SW 1271 (cell line): ENCODE data around the gene BDKRB1.
"Not testable (repeated sequence)": the region's sequence is repeated elsewhere in the genome, so short reads cannot be mapped to it uniquely, and the experiment has no call there.

Experiments used
- DNase-seq, 2 experiments: peaks; one replicate each; lab custom pipeline; 2025; lab: John Stamatoyannopoulos, UW

Gene BDKRB1

DNA sequence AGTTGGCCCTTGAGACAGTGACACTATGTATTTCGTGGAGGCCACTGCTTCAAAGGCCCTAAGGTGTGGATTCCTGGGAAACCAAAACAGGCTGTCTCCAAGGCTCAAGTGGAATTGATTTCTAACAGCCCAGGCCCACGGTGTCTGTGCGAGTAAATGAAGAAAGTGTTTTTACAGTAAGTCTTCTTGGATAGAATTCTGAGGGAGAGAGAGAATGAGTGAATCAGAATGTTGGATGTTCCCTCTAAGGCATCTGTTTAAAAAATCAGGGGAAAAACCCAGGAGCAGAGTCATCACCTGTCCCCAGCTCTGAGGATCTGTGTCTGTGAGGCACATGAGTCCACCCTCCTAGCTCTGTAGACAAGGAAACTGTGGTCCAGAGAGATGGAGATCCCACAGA lies 22.3 kb upstream of the BDKRB1 start:
- DNase-seq = no peak

DNA sequence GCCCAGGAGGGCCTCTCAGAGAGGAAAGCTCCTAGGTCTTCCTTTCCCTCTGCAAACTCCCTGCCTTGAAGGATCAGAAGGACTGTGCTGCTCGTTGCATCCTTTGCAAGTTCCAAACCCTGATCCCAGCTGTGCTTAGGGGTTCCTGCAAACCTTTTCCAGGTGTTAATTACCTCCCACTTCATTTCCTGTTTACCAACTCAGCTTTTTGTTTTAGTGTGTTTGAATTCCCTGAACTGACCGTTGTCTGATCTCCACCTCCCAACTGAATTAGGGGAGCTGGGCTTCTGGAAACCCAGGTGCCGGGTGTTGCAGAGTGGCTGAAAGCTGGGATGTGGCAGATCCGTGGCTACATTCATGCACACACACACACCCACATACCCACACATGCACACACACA lies 20.6 kb upstream of the BDKRB1 start:
- DNase-seq = no peak

DNA sequence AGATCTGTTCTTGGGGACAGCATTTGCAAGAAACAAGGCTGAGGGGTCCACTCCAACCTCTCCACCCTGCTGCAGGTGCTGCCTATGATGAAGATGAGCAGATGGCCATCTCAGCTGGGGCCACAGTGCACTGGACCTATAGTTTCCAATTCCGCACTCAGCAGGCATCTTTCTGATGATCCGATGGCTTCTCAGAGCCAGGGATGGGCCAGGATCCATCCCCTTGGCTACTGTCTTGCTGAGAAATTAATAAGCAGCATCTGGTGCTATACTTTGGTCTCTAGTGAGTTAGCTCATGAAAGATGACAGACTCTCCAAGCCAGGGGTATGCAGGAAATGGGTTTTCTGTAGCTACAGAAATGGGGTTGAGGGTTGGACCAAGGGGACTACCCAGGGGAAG lies 18.4 kb upstream of the BDKRB1 start:
- DNase-seq = no peak

DNA sequence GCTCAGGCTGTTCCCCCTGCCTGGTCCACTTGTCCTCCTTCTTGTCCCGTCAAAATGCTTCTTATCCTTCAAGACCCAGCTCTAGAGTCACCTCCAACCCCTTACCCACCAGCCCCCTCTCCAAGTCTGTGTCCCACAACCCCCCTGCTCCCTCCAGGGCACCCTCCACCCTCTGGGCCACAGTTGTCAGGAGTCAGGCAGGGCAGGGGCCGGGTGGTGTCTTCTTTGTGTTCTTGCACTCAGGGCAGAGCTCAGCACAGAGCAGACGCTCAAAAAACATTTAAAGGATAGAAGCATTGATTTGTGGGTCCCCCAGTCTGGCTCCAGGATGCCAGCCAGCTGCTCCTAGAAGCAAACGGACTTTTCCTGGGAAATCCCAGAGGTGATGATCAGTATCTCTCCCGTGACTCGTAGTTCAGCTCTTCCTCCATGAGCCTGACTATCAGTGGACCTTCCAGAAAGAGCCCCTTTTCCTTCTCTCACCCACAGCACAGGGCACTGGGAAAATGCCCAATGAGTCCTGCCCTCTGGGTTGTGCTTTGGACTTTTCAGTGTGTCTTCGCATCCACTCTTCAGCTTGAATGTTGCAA lies 17.2 kb upstream of the BDKRB1 start:
- no peak for DNase-seq

DNA sequence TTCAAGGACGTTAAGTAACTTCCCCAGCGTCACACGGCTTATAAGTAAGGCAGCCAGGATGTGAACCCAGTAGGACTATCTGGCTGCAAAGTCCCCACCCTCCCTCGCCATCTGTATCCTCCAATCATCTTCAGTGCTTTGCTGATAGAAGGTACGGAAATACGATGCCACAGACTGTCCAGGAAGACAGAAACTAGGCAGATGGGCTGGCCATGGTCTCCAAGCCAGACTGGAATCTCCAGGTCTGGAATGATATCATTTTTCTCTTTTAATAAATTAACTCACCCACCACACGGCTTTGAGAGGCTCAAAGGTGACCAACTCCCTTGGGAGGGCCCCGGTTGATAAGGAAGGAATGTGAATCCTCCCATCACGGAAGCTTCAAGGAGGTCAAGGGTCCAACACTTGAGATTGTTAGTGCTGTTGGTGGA lies 16.3 kb upstream of the BDKRB1 start:
- DNase-seq = no peak

DNA sequence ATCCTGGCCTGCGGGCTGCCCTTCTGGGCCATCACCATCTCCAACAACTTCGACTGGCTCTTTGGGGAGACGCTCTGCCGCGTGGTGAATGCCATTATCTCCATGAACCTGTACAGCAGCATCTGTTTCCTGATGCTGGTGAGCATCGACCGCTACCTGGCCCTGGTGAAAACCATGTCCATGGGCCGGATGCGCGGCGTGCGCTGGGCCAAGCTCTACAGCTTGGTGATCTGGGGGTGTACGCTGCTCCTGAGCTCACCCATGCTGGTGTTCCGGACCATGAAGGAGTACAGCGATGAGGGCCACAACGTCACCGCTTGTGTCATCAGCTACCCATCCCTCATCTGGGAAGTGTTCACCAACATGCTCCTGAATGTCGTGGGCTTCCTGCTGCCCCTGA lies 15.4 kb upstream of the BDKRB1 start:
- no peak for DNase-seq

DNA sequence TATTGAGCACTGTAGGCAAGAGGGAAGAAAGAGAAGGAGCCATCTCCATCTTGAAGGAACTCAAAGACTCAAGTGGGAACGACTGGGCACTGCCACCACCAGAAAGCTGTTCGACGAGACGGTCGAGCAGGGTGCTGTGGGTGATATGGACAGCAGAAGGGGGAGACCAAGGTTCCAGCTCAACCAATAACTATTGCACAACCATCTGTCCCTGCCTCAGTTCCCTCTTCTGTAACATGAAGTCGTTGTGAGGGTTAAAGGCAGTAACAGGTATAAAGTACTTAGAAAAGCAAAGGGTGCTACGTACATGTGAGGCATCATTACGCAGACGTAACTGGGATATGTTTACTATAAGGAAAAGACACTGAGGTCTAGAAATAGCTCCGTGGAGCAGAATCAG lies 13.9 kb upstream of the BDKRB1 start:
- no peak for DNase-seq

DNA sequence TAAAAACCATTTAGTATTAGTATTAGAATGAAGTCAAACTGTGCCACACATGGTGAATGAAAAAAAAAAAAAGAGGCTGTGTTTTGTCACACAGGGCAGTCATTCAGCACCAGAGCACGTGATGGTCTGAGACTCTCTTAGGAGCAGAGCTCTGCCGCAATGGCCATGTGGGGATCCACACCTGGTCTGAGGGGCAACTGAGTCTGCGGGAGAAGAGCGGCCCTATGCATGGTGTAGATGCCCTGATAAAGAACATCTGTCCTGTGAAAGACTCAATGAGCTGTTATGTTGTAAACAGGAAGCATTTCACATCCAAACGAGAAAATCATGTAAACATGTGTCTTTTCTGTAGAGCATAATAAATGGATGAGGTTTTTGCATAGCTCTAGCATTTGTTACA lies 12.2 kb upstream of the BDKRB1 start:
- no peak for DNase-seq

DNA sequence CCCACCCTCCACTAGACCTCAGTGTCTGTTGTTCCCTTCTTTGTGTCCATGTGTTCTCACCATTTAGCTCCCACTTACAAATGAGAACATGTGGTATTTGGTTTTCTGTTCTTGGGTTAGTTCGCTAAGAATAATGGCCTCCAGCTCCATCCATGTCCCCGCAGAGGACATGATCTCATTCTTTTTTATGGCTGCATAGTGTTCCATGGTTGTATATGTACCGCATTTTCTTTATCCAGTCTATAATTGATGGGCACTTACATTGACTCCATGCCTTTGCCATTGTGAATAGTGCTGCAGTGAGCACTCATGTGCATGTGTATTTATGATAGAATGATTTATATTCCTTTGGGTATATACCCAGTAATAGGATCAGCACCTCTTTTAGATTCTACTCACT lies 10.9 kb upstream of the BDKRB1 start:
- DNase-seq = not testable (repeated sequence)

DNA sequence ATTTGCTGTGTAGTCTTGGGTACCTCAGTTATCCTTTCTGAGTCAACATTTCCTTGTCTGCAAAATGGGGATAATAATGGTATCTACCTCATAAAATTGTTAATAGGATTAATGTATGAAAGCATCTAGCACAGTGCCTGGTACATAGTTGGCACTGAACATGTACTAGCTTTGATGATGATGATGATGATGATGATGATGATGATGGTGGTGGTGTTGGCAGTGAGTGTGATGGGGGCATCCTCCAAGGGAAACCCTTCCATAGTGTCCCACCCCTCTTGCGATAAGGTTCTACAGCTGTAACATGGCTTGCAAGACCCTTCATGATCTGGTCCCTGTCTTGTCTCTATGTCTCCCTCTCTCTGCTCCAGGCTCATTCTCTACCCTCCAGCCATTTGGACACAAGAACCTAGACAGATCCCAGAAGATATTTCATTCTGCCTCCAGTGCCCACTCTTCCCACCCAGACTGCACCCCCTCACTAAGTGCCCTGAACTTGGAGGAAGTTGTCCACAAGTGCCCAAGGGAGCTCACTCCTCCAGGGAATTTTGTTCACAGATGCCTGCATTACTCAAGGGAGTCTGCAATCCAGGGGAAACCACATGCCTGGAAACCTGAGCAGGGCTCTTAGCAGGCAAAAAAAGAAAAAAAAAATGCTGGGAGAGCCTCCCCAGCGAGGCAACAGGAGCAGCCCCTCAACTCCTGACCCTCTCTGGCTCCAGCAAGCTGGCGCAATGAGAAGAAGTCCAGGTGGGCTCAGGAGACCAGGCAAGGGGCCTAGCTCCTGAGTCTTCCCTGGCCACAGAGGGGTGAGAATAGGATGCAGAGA lies 10.1 kb upstream of the BDKRB1 start:
- no peak for DNase-seq

DNA sequence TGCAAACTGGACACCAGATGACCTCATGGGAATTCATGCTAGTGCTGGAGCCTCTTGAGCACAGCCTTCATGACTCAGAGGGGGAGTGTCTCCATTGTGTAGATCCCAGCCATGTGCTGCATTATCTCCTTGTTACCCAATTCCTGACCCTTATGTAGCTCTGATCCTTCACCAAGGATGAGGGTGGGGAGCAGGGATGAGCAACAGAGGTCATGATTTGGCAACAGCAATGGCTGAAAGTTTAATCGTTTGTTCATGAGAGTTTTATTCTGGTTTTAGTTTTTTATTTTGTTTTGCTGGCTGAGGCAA lies 9.5 kb upstream of the BDKRB1 start:
- no peak for DNase-seq

DNA sequence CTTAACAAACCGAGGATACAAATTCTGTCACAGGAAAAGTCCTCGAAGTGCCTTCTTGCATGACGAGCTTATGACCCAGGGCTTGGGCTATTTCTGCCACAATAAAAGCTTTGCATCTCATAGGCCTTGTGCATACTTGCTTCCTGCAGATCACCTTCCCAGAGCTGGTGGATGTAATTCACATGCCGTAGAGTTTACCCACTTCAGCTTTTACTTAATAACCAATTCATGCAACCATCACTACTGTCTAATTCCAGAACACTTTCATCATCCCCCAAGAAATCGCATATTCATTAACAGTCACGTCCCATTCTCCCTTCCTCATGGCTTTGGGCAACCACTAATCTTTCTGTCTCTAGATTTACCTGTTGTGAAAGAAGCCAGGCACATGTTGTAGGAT lies 9.0 kb upstream of the BDKRB1 start:
- DNase-seq = no peak

DNA sequence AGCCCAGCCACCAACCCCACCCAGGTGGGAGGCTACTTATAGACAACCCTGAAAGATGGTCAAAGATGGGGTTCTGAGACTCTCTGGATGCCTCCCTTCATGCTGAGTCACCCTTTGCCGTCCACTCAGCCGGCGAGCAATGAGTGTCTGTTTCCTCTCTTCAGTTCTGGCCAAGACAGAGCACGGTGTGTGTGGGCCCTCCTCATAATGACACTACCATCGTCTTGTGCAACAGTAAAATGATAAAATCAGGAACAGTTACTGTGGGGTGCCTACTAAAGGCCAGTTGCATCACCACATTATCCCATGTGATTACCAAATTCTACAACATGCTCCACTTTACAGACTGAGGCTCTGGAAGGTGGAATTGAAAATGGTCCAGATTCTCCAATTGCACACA lies 7.0 kb upstream of the BDKRB1 start:
- no peak for DNase-seq

DNA sequence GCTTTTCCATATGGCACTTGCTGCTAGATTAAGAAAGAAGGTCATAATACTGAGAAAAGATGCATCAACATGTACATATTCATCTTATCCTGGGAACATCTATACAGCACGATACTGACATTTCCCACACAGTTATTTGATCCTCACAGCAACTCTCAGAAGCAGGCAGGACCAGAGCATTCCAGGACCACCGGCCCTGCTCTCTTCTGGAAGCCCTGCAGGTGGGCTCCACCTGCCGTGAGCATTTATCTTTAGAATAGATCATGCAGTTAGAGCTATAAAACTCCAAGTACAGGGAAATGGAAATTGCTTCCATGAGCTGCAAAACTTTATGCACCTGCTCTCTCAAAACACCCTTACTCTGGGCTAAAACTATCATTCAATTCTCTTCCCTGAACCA lies 5.5 kb upstream of the BDKRB1 start:
- no peak for DNase-seq

DNA sequence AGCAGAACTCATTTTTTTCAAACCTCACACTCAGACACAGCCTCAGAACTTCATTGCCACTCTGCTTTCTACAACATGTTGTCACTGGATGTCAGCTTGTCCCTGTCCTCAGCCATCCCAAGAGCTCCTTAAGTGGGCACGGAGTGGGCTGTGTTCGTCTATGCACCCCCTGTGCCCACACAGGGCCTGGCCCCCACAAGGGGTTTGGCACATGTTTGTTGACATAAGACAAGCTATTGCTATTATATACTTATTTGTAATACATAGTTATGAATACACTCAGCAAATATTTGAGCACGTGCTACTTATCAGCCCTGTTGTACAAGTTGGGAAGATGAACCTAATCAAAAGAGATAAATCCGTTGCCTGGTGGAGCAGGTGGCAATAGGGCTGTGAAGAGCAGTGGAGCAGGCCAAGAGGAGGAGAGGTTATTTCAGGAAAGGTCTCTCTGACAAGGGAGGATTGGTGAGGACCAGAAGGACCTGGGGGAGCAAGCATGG lies 4.3 kb upstream of the BDKRB1 start:
- no peak for DNase-seq

DNA sequence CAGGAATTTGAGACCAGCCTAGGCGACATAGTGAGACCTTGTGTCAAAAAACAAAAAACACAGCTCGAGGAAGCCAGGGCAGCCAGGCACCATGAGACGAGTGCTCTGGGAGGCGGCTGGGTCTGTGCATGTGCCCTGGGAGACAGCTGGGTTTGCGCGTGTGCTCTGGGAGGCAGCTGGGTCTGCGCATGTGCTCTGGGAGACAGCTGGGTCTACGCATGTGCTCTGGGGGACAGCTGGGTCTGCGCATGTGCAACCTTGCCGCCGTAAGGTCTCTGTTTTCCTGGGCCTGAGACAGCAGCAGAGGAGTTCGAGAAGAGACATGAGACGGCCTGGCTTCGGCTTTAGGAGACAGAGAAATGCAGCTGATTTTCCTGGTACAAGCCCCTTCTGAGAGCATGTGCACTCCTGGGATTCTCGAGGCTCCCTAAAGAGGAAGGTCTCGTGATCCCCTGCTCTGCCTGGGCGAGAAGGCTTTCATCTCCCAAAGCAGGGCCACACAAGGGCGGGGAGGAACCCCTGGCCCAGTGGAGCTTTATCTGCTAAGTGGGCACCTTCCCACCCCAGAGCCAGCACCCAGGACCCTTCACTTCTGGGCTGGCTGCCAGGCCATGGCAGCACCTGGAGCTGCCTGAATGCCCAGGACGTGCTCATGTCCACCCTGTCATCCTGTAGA lies 3.5 kb upstream of the BDKRB1 start:
- no peak for DNase-seq

DNA sequence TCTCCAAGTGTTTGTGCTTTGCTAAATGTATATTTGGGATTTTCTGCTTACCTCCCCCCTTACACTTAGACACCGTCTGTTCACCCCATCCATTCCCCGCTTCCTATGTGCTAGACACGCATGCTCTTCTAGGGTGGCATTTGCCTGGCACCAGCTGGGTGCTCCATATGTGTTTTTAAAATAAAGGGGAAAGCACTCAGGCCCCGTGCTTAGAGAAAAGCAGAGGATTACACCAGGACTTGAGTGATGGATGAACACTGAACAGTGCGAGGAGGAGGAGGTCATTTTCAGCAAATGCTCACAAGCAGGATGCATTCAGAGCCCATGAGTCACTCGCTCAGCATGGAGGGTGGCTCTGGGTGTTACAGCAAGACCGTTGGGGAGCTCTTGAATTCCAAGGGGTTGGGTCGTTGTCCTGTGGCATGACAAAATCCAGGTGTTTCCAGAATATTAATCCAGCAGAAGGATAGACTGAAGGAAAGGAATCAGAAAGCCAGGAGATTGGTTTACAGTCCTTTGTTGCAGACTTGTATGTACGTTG lies 2.9 kb upstream of the BDKRB1 start:
- DNase-seq = peak in 1 of 2 experiments; percentile 23

DNA sequence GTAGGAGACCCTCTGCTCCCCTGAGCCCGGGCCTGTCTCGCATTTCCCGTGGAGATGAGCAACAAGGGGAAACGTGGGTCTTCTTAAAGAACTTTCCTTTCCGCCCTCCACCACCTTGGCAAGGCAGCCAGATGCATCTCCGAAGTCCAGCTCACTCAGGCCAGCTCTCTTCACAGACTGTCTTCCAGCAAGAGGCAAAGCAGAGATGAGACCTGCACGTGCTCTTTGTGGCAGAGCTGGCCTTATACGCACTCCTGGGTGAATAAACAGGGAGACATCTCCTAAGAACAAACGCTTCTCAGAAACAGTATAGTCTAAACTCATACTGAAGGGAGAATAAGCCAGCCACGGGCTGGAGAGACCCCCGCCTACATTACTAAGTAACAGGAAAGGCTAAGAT lies 1.3 kb upstream of the BDKRB1 start:
- no peak for DNase-seq

DNA sequence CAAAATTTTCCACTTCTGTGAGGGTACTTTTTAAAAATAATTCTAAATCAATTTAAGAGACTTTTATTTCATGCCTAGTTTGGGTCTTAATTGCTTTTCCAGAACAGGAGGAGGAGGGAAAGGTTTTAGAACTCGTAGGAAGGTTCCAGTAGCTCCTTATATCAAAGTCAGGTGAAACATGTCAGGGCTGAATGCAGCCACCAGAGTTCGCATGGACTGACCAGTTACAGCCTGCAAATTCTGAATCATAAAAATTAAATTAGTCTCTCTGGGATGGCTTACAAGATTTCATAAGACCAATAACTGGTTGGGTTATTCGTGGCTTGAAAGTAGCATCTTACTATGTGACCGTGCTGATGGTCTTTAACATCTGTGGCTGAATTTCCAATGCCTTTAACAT lies 397 bp downstream of the BDKRB1 start:
- DNase-seq = no peak

DNA sequence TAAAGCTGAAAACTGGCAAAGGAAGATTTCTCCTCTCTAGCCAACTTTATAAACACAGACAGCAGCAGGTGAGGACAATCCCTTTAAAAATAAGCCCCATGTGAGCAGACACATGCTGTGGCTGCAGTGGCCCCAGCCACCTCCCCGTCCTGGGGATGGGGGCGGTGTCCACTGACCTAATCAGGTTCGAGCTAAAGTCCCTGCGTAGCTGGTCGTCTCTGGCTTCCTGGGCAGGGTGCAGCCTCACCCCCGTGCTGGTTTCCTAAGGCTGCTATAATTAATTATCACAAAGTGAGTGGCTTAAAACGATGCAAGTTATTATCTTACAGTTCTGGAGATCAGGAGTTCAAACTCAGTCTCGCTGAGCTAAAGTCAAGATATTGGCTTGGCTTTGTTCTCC lies 1.0 kb downstream of the BDKRB1 start:
- no peak for DNase-seq

DNA sequence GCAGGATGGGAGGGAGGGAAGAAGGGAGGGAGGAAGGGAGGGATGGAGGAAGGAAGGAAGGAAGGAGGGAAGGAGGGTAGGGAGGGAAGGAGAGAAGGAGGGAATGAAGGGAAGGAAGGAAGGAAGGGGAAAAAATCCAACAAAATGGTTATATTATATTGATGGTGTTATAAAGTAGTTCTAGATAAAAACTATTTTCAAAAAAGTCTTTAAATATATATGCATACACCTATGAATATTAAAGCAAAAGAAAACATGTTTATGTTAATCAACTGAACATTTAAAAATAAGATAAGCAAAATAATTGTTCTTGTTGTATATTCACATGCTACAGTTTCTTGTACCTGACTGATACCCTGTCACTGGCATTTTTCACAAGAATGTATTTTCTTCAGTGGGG lies 1.9 kb downstream of the BDKRB1 start:
- DNase-seq = no peak

DNA sequence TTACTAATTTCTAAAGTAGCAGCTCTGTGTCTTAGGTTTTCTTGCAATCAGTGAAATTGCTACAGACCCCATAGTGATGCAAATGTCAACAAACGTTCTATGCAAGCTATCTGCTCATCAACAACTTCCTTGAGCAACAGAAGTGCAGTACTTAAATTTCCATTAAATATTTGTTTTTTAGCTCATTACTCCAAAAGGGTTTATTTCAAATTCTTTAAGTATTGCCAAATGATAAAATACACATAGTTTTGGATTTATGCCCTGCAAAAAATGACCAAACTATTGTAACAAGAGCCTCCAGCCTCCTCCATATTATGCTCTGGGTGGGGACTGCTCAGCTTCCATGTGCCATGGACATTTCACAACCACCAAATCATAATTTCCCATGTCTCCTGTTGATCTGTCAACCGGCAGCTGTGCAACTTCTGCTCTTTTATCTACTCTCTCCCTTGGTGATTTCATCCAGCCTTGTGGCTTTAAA lies 4.4 kb downstream of the BDKRB1 start:
- no peak for DNase-seq

DNA sequence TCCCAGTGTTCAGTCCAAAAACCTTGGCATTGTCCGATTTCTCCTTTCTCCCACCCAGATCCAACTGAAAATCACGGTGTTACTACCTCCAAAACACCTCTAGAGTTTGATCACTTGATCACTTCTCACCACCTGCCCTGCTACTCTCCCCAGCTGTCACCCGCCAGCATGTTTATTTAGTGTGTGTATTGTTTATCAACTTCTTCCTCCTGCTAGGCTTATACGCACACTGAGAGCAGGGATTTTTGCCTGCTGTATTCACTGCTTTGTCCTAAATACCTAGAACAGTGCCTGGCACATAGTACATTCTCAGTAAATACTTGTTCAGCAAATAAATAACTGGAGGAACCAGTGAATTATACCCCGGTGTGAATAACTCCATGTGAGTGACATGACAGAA lies 5.0 kb downstream of the BDKRB1 start:
- no peak for DNase-seq
